ENCODE results near the gene AOX1. TPM values are rescaled to one million over a fixed set of nuclear protein-coding genes. Genes with fewer than 3 reads are reported as not detected.
A peak's percentile ranks its signal among the peaks of the same experiment; 100 is the strongest.

AOX1 gene
- polyA plus RNA-seq, 4 donors: 0.45 to 27.3 (median 1.8) TPM

GRCh38 chr2:200698217-200698616, 112.4 kb downstream of the AOX1 start:
- Histone ChIP-seq H3K27ac (ENCODE audit: low read depth in 1 of 3, low read length in 2 of 3) (no peak overlapping the region), H3K9me3 (ENCODE audit: control insufficient read depth in 2 of 2, insufficient read depth in 1 of 2, low read depth in 1 of 2, low read length in 1 of 2) (no peaks in the 10 kb centered on the region), H3K36me3 (ENCODE audit: control insufficient read depth in 3 of 3, insufficient read depth in 2 of 3, low read depth in 1 of 3, low read length in 3 of 3) (no peaks in the 10 kb centered on the region), H3K4me1 (ENCODE audit: control insufficient read depth in 3 of 3, insufficient read depth in 2 of 3, low read depth in 1 of 3, low read length in 2 of 3) (peaks cover 0 to 4% (median 0%) of the 10 kb centered on the region in 3 donors), H3K4me3 (ENCODE audit: low read depth in 1 of 3, low read length in 3 of 3) (no peak overlapping the region), H3K27me3 (ENCODE audit: control insufficient read depth in 3 of 3, insufficient read depth in 3 of 3, low read length in 3 of 3) (no peaks in the 10 kb centered on the region)
- 25 to 55% (median 43%) methylated on average over 2 of the region's 2 CpGs for WGBS, 3 donors
- no peak for FAIRE-seq
- no peak for DNase-seq

- H3K9me3 ChIP-seq (ENCODE audit: control insufficient read depth in 2 of 2, insufficient read depth in 1 of 2, low read depth in 1 of 2, low read length in 1 of 2): no peaks in the 10 kb centered on the region
- H3K36me3 ChIP-seq (ENCODE audit: control insufficient read depth in 3 of 3, insufficient read depth in 2 of 3, low read depth in 1 of 3, low read length in 3 of 3): no peaks in the 10 kb centered on the region
- no peaks in the 10 kb centered on the region for H3K27me3 ChIP-seq (ENCODE audit: control insufficient read depth in 3 of 3, insufficient read depth in 3 of 3, low read length in 3 of 3)
- no peak overlapping the region for H3K4me3 ChIP-seq (ENCODE audit: low read depth in 1 of 3, low read length in 3 of 3)
- H3K4me1 ChIP-seq (ENCODE audit: control insufficient read depth in 3 of 3, insufficient read depth in 2 of 3, low read depth in 1 of 3, low read length in 2 of 3): peaks cover 0 to 13% (median 2%) of the 10 kb centered on the region in 3 donors
- FAIRE-seq (no peak), DNase-seq (peak in 1 of 2 donors; percentile 37)
- H3K27ac ChIP-seq (ENCODE audit: low read depth in 1 of 3, low read length in 2 of 3): no peak overlapping the region
- WGBS, 3 donors: 0 to 21% (median 7%) methylated on average over 1 of the region's 1 CpG
Measured at GRCh38 chr2:200699310-200699709, 113.5 kb downstream of the AOX1 start.

GRCh38 chr2:200700856-200701255, 115.0 kb downstream of the AOX1 start:
- no peaks in the 10 kb centered on the region for H3K27me3 ChIP-seq (ENCODE audit: control insufficient read depth in 3 of 3, insufficient read depth in 3 of 3, low read length in 3 of 3)
- no peak overlapping the region for H3K4me3 ChIP-seq (ENCODE audit: low read depth in 1 of 3, low read length in 3 of 3)
- DNase-seq: no peak
- no peaks in the 10 kb centered on the region for H3K9me3 ChIP-seq (ENCODE audit: control insufficient read depth in 2 of 2, insufficient read depth in 1 of 2, low read depth in 1 of 2, low read length in 1 of 2)
- no peaks in the 10 kb centered on the region for H3K36me3 ChIP-seq (ENCODE audit: control insufficient read depth in 3 of 3, insufficient read depth in 2 of 3, low read depth in 1 of 3, low read length in 3 of 3)
- WGBS, 3 donors: 81 to 84% (median 82%) methylated on average over 2 of the region's 2 CpGs
- H3K27ac ChIP-seq (ENCODE audit: low read depth in 1 of 3, low read length in 2 of 3): no peak overlapping the region
- peaks cover 0 to 13% (median 2%) of the 10 kb centered on the region in 3 donors for H3K4me1 ChIP-seq (ENCODE audit: control insufficient read depth in 3 of 3, insufficient read depth in 2 of 3, low read depth in 1 of 3, low read length in 2 of 3)
- no peak for FAIRE-seq

DNA sequence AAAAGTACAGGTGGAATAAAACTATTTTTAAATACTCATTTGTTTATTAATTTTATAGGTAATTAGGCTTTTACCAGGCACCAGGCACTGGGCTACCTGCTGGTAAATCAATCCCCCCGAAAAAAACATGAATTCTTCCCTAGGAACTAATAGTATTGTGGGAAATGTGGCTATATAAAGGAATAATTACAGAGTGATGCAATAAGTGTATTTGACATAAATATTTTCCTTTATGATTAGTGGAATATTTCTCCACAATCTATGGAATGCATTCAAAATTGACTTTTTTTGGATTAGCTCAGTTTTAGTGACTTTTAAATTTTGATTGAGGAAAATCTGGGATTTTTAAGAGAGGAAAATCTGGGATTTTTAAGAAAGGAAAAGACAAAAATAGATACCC, 116.2 kb downstream of the AOX1 start:
- Histone ChIP-seq H3K9me3 (ENCODE audit: control insufficient read depth in 2 of 2, insufficient read depth in 1 of 2, low read depth in 1 of 2, low read length in 1 of 2) (no peaks in the 10 kb centered on the region), H3K36me3 (ENCODE audit: control insufficient read depth in 3 of 3, insufficient read depth in 2 of 3, low read depth in 1 of 3, low read length in 3 of 3) (no peaks in the 10 kb centered on the region), H3K27me3 (ENCODE audit: control insufficient read depth in 3 of 3, insufficient read depth in 3 of 3, low read length in 3 of 3) (no peaks in the 10 kb centered on the region), H3K4me1 (ENCODE audit: control insufficient read depth in 3 of 3, insufficient read depth in 2 of 3, low read depth in 1 of 3, low read length in 2 of 3) (peaks cover 0 to 13% (median 2%) of the 10 kb centered on the region in 3 donors), H3K4me3 (ENCODE audit: low read depth in 1 of 3, low read length in 3 of 3) (no peak overlapping the region), H3K27ac (ENCODE audit: low read depth in 1 of 3, low read length in 2 of 3) (no peak overlapping the region)
- 65 to 73% (median 68%) methylated on average over 1 of the region's 1 CpG for WGBS, 3 donors
- no peak for DNase-seq
- FAIRE-seq: no peak

DNA sequence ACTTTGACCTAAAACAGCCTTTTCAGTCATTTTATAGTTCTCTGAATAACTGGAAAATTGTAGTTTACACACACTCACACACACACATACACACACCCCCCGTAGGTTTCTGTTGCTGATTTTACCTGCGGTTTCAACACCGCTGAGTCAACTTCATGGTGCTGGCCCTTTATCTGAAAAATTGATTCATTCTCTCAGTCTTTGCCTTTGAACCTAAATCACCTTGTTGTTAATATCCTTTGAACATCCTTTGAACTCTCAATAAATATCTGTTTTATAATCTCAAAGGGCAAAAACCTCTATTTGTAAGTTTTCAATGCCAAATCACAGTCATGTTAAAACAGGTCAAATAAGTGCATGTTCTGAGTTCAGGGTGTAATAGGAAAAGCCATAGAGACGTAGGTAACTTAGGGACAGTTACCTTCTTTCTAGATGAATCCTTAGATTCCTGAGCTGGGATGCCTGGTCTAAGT, 116.9 kb downstream of the AOX1 start:
- no peaks in the 10 kb centered on the region for H3K9me3 ChIP-seq (ENCODE audit: control insufficient read depth in 2 of 2, insufficient read depth in 1 of 2, low read depth in 1 of 2, low read length in 1 of 2)
- peaks cover 0 to 13% (median 2%) of the 10 kb centered on the region in 3 donors for H3K4me1 ChIP-seq (ENCODE audit: control insufficient read depth in 3 of 3, insufficient read depth in 2 of 3, low read depth in 1 of 3, low read length in 2 of 3)
- FAIRE-seq (no peak), DNase-seq (peak; percentile 57 to 74)
- WGBS, 3 donors: 15 to 57% (median 22%) methylated on average over 4 of the region's 4 CpGs
- no peaks in the 10 kb centered on the region for H3K36me3 ChIP-seq (ENCODE audit: control insufficient read depth in 3 of 3, insufficient read depth in 2 of 3, low read depth in 1 of 3, low read length in 3 of 3)
- no peak overlapping the region for H3K4me3 ChIP-seq (ENCODE audit: low read depth in 1 of 3, low read length in 3 of 3)
- no peaks in the 10 kb centered on the region for H3K27me3 ChIP-seq (ENCODE audit: control insufficient read depth in 3 of 3, insufficient read depth in 3 of 3, low read length in 3 of 3)
- no peak overlapping the region for H3K27ac ChIP-seq (ENCODE audit: low read depth in 1 of 3, low read length in 2 of 3)

- DNase-seq (peak; percentile 46 to 54), FAIRE-seq (no peak)
- H3K9me3 ChIP-seq (ENCODE audit: control insufficient read depth in 2 of 2, insufficient read depth in 1 of 2, low read depth in 1 of 2, low read length in 1 of 2): no peaks in the 10 kb centered on the region
- WGBS, 3 donors: 16 to 33% (median 16%) methylated on average over 6 of the region's 6 CpGs
- H3K36me3 ChIP-seq (ENCODE audit: control insufficient read depth in 3 of 3, insufficient read depth in 2 of 3, low read depth in 1 of 3, low read length in 3 of 3): no peaks in the 10 kb centered on the region
- no peaks in the 10 kb centered on the region for H3K27me3 ChIP-seq (ENCODE audit: control insufficient read depth in 3 of 3, insufficient read depth in 3 of 3, low read length in 3 of 3)
- H3K27ac ChIP-seq (ENCODE audit: low read depth in 1 of 3, low read length in 2 of 3): no peak overlapping the region
- H3K4me1 ChIP-seq (ENCODE audit: control insufficient read depth in 3 of 3, insufficient read depth in 2 of 3, low read depth in 1 of 3, low read length in 2 of 3): peaks cover 0 to 13% (median 2%) of the 10 kb centered on the region in 3 donors
- H3K4me3 ChIP-seq (ENCODE audit: low read depth in 1 of 3, low read length in 3 of 3): no peak overlapping the region
Measured at GRCh38 chr2:200703127-200703925, 117.5 kb downstream of the AOX1 start.

GRCh38 chr2:200703926-200704637, 118.3 kb downstream of the AOX1 start:
- 27 to 46% (median 37%) methylated on average over 4 of the region's 4 CpGs for WGBS, 3 donors
- FAIRE-seq (no peak), DNase-seq (peak; percentile 24 to 69)
- Histone ChIP-seq H3K27ac (ENCODE audit: low read depth in 1 of 3, low read length in 2 of 3) (no peak overlapping the region), H3K4me3 (ENCODE audit: low read depth in 1 of 3, low read length in 3 of 3) (no peak overlapping the region), H3K27me3 (ENCODE audit: control insufficient read depth in 3 of 3, insufficient read depth in 3 of 3, low read length in 3 of 3) (no peaks in the 10 kb centered on the region), H3K4me1 (ENCODE audit: control insufficient read depth in 3 of 3, insufficient read depth in 2 of 3, low read depth in 1 of 3, low read length in 2 of 3) (peaks cover 0 to 13% (median 2%) of the 10 kb centered on the region in 3 donors), H3K9me3 (ENCODE audit: control insufficient read depth in 2 of 2, insufficient read depth in 1 of 2, low read depth in 1 of 2, low read length in 1 of 2) (no peaks in the 10 kb centered on the region), H3K36me3 (ENCODE audit: control insufficient read depth in 3 of 3, insufficient read depth in 2 of 3, low read depth in 1 of 3, low read length in 3 of 3) (no peaks in the 10 kb centered on the region)

DNA sequence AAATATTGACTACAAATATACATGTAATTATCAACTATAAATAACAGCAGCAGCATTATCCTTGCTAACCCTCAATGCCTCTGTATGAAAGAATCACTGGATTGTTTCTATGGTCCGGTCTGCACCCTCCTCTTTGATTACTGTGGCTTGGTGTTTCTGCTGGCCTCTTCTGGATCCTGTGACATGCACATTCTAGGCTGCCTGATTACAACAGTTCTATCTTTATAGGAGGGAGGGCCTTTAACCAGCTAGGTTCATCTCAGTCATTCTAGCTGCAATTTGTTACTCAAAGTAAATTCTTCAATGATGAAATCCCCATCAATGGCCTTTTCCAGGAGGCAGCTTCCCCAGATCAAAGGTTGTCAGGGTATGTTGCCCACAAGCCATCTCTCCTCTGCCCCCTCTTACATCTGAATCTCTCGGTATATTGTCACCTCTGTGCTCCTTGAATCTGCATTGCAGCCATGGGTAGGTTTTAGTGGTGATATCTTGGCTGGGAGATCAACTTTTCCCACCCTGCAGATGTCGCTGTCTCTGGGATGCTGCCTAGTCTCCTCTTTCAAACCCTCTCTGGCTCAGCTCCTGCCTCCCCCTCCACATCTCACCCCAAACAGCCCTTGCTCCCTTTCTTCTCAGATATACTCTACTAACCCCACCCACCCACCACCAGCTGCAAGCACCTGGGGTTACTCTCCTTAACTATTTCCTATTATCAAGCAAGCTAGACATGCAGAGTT, 119.7 kb downstream of the AOX1 start:
- FAIRE-seq: no peak
- Histone ChIP-seq H3K36me3 (ENCODE audit: control insufficient read depth in 3 of 3, insufficient read depth in 2 of 3, low read depth in 1 of 3, low read length in 3 of 3) (no peaks in the 10 kb centered on the region), H3K9me3 (ENCODE audit: control insufficient read depth in 2 of 2, insufficient read depth in 1 of 2, low read depth in 1 of 2, low read length in 1 of 2) (no peaks in the 10 kb centered on the region), H3K4me1 (ENCODE audit: control insufficient read depth in 3 of 3, insufficient read depth in 2 of 3, low read depth in 1 of 3, low read length in 2 of 3) (peaks cover 0 to 13% (median 2%) of the 10 kb centered on the region in 3 donors), H3K27ac (ENCODE audit: low read depth in 1 of 3, low read length in 2 of 3) (no peak overlapping the region), H3K4me3 (ENCODE audit: low read depth in 1 of 3, low read length in 3 of 3) (no peak overlapping the region), H3K27me3 (ENCODE audit: control insufficient read depth in 3 of 3, insufficient read depth in 3 of 3, low read length in 3 of 3) (no peaks in the 10 kb centered on the region)
- peak in 1 of 2 donors; percentile 26 for DNase-seq
- 58 to 75% (median 69%) methylated on average over 3 of the region's 3 CpGs for WGBS, 3 donors

All from small intestine (tissue), 7 donors.